ENCODE data around the gene SMOC2.

The SMOC2 gene

DNA sequence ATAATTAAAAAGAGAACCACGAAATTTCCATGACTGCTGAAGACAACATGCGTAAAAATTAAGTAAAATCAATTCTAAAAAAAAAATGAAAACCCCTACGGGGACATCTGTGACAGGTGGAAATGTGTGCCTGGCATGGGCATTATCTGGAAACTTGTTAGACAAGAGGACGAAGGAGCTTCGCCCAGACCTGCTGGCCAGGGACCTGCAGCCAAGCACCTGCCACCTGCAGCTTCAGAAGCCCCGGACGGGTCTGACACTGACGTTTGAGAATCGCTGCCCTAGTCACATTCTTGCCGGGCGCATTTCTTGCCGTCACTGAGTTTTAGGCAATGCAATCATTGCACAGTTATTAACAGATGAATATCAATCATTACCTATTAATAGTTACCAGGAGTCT, 140.3 kb downstream of the SMOC2 start:
- DNase-seq: no peak

GRCh38 chr6:168581706-168582105, 140.7 kb downstream of the SMOC2 start:
- no peak for DNase-seq

DNA sequence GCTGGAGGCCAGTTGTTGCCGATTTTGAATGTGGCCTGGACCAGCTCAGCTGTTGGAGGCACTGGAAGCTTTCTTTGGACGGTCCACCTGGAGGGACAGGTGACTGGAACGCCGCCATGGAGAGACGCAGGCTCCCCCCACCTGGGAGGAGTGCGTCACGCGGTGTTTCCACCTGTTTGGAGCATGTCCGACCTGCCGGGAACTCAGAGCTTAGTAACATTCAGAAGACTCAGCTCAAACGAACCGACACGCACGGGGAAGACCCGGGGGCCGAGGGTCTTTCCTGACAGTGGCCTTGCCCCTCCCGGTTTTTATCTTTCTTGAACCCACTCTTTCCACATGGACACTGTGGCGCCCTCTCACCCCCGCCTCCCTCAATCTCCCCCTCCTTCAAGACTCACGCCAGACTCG, 141.6 kb downstream of the SMOC2 start:
- no peak for DNase-seq

DNA sequence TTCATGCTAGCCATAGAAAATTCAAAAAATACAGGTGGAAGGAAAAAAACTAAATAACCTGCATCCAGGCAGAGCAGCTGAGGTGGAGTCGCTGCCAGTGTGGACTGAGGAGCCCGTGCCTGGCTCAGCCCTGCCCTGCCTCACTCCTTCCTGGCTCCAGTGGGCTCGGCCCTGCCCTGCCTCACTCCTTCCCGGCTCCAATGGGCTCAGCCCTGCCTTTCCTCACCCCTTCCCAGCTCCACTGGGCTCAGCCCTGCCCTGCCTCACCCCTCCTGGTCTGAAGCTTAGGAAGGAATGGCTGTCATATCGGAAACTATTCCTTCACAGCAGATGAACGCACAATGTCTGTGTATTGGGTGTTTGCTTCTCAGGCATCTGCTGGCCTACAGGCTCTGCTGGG, 142.1 kb downstream of the SMOC2 start:
- no peak for DNase-seq

DNA sequence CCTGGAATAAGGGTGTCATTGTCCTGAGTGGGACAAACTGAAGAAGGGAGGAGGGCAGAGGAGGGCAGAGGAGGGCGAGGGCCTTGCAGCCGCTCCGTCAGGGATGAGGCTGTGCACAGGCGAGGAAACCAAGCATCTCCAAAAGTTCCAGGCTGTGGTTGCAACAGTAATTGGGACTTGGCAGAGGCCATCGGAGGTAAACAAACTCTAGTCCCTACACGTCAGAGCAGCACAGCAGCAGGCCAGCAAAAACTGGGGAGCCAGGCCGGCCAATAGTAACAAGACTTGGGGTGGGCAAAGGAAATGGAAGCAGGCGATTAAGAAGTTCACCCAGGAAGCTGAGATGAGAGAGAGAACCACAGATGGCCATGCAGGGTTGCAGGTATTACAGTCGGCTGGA, 142.8 kb downstream of the SMOC2 start:
- DNase-seq: no peak

- no peak for DNase-seq
Observed at GRCh38 chr6:168584249-168584648, 143.3 kb downstream of the SMOC2 start.

DNA sequence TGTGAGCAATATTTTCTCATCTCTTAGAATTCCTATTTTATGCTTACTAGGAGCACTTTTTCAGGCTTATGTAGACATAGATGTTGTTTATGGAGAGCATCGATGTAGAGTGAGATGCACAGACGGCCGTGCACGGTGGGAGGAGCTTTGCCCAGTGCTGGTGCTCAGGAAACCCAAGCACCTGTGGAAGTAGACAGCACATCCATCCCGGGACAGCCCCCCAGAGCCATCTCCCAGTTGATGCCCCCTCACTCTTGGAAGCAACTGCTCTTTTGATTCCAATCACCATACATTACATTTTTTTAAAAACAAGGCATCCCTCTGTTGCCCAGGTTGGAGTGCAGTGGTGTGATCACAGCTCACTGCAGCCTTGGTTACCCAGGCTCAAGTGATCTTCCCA, 143.7 kb downstream of the SMOC2 start:
- DNase-seq: no peak

DNA sequence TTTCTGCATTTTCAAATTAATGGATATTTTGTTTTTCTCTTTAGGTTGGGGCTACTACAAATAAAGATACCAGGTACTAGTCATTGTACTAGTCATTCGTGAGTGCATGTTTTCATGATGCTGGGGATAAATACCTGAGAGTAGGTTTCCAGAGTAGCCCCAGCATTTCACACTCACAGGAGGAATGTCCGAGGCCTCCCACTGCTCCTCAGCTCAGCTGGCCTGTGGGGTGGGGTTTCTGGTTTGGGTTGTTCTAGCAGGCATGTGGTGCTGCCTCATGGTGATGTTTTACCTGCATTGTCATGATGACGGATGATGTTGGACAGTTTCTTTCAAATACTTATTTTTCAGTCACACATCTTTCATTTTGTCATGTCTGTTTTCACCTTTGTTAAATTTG, 144.5 kb downstream of the SMOC2 start:
- DNase-seq: no peak

- DNase-seq: no peak
Observed at GRCh38 chr6:168589275-168589674, 148.3 kb downstream of the SMOC2 start.

DNA sequence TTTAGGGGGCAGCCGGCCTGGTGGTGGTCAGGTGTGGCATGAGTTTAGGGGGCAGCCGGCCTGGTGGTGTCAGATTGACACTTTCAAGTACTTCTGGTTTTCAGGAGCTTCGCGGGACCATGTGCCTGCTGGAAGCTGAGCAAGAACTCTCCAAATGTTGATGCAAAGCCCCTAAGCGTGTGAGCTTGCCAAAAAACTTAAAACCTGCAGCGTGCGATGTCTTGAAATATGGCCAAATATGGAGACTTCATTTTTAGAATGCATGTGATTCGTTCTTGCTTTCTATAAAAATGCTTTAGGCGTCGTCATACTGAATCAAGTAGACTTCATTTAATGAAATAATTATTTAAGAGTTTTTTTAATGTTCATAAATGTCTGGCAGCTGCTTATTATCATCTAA, 149.4 kb downstream of the SMOC2 start:
- no peak for DNase-seq

GRCh38 chr6:168596344-168596743, 155.4 kb downstream of the SMOC2 start:
- no peak for DNase-seq

DNA sequence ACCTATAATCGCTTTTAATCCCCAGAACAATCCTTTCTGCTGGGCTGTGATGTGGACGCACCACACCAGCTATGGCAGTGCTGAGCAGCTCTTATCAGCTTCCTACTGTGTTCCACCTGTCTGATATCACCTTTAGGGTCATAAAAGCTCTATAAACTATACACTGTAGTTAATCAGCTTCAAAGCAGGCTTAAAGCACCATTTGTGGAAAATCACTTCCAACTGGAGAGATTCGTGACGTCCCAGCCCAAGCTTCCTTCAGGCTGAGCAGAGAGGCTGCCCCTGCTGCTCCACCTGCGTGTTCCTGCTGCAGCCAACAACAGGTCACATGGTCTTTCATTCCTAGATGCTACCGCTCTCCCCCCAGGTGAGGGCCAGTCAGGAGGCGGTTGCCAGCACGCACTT, 156.5 kb downstream of the SMOC2 start:
- no peak for DNase-seq

GRCh38 chr6:168598251-168599117, 157.5 kb downstream of the SMOC2 start:
- no peak for DNase-seq

DNA sequence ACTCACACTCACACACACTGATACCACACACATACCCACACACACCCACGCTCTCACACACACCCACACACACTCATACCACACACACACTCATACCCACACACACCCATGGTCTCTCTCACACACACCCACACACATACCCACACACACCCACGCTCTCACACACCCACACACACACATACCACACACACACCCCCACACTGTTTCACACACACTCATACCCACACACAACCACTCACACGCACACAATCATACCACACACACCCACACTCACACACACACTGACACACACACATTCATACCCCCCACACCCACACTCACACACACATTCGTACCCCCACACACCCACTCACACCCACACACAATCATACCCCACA, 158.1 kb downstream of the SMOC2 start:
- DNase-seq: no peak

- no peak for DNase-seq
Observed at GRCh38 chr6:168599769-168600330, 158.9 kb downstream of the SMOC2 start.

GRCh38 chr6:168600381-168600780, 159.4 kb downstream of the SMOC2 start:
- DNase-seq: no peak

DNA sequence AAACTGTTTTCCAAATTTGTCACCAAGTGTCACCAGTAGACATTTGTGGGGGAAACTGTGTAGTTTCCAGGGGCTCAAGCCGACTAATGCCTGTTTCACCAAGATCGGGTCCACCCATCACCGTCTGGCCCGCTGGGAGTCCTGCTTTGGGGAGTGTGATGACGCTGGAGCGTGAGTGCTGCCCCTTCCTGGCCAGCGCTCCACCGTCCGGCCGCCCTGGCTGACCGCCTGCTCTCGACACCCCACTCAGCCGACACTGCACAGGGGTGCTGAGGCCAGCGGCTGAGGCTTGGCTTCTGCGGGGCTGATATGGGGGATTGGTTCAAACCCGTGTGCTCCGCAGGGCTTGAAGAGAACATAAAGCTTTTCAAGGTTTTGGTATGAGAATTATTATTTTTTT, 160.1 kb downstream of the SMOC2 start:
- DNase-seq: no peak

DNA sequence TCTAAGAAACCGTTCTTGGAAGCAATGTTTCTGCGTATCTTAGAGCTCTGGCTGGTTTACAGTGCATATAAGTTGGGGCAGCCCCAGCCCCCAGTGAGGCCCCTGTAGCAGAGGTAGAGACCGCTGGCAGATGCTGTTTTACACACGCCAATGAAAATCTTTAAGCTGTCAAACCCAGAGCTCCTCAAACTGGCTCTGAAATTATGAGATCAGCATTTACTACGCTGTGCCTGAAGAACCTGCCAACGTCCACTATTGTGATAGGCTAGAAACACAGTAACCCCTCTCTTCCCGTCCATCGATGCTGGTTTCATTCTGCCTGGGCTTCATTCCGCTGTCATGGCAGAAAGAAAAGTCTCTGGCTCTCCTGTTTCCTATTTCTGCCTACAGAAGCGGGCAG, 160.6 kb downstream of the SMOC2 start:
- DNase-seq: no peak

- no peak for DNase-seq
Observed at GRCh38 chr6:168602576-168602975, 161.6 kb downstream of the SMOC2 start.

- DNase-seq: no peak
Observed at GRCh38 chr6:168603234-168603633, 162.2 kb downstream of the SMOC2 start.

GRCh38 chr6:168605964-168606363, 165.0 kb downstream of the SMOC2 start:
- DNase-seq: no peak

- DNase-seq: no peak
Observed at GRCh38 chr6:168606722-168607121, 165.7 kb downstream of the SMOC2 start.

DNA sequence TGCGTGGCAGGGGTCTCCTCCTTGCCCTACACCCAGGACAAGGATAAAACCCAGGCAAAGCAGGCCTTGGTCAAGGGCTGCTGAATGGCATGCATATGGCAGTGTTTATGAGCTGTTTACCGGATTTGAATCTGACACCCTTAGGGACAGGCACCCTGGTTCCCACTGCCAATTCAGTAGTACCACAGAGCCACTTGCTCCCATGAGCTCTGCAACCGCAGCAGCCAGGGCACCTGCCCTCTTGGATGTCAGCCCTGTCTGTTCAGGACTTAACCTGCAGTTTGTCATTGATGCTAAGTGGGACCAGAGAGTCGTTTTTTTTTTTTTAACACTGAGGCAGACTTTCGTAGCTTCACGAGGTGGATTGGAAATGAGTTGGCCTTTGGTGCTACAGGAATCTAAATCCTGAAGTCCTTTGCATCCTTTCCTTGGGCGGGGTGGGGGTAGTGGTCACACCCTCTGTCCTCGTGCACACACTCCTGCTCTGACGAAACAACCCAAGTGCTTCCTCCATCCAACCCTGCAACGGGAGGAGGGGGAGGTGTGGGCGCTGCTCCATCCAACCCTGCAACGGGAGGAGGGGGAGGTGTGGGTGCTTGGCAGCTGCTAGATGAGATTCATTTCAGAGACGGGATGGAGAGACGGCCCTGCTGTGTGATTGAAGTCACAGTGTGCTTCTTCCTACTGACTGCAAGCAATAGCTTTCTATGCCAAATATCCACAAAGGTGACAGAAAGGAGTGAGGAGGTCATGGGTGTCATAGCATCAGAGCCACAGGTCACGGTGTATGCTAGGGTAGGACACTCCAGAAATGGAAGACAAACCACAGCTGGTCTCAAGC, 166.5 kb downstream of the SMOC2 start:
- no peak for DNase-seq

DNA sequence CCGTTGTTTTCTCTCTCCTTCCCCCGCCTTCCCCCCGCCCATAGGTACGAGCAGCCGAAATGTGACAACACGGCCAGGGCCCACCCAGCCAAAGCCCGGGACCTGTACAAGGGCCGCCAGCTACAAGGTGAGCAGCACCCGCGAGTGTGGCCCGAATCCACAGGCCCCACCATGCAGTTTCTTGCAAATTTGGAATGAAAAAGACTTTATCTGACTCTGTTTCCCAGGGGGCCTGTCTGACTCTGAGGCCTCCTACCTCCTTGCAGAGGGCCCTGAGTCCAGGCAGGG, 167.1 kb downstream of the SMOC2 start:
- DNase-seq: no peak

All from 8988T (cell line).